ENCODE data around the gene FMN1. TPM values are rescaled to one million over a fixed set of nuclear protein-coding genes. Genes with fewer than 3 reads are reported as not detected.

Gene FMN1
- polyA plus RNA-seq, 1 experiment: 3.7 TPM

GRCh38 chr15:33157371-33158037, 37.0 kb downstream of the FMN1 start:
- no peak overlapping the region for H3K27ac ChIP-seq (ENCODE audit: low read depth, low read length)
- DNase-seq (ENCODE audit: low read depth, low spot score): no peak
- no peak overlapping the region for H3K4me3 ChIP-seq (ENCODE audit: low read depth, low read length)
- CTCF ChIA-PET: interaction anchor here (0.6 to 1.7 kb wide), 3 partner anchors 20 to 899 kb away, joined by 3 to 8 read pairs (median 3); no protein-coding TSS in a partner anchor
- no peaks in the 10 kb centered on the region; the same call in 1 of the 2 replicates for H3K9me3 ChIP-seq (ENCODE audit: control insufficient read depth, insufficient read depth, low read length)
- H3K27me3 ChIP-seq (ENCODE audit: control insufficient read depth, insufficient read depth, low read length): peaks cover 22% of the 10 kb centered on the region
- TF ChIP-seq, protein P1, sequence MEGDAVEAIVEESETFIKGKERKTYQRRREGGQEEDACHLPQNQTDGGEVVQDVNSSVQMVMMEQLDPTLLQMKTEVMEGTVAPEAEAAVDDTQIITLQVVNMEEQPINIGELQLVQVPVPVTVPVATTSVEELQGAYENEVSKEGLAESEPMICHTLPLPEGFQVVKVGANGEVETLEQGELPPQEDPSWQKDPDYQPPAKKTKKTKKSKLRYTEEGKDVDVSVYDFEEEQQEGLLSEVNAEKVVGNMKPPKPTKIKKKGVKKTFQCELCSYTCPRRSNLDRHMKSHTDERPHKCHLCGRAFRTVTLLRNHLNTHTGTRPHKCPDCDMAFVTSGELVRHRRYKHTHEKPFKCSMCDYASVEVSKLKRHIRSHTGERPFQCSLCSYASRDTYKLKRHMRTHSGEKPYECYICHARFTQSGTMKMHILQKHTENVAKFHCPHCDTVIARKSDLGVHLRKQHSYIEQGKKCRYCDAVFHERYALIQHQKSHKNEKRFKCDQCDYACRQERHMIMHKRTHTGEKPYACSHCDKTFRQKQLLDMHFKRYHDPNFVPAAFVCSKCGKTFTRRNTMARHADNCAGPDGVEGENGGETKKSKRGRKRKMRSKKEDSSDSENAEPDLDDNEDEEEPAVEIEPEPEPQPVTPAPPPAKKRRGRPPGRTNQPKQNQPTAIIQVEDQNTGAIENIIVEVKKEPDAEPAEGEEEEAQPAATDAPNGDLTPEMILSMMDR (IDR thresholded peaks at IDR 0.05; ENCODE audit: low read depth, low read length): no peak
- POLR2A ChIA-PET: no interaction called here

GRCh38 chr15:33155691-33156420, 38.7 kb downstream of the FMN1 start:
- no peak overlapping the region for H3K4me3 ChIP-seq (ENCODE audit: low read depth, low read length)
- DNase-seq (ENCODE audit: low read depth, low spot score): no peak
- TF ChIP-seq, protein P1 (IDR thresholded peaks at IDR 0.05; ENCODE audit: low read depth, low read length): no peak
- H3K27me3 ChIP-seq (ENCODE audit: control insufficient read depth, insufficient read depth, low read length): peaks cover 20% of the 10 kb centered on the region
- H3K27ac ChIP-seq (ENCODE audit: low read depth, low read length): no peak overlapping the region
- CTCF ChIA-PET: interaction anchor here (0.6 to 1.0 kb wide), 3 partner anchors 13 to 61 kb away, joined by 3 to 5 read pairs (median 4); no protein-coding TSS in a partner anchor
- no peaks in the 10 kb centered on the region; the same call in 1 of the 2 replicates for H3K9me3 ChIP-seq (ENCODE audit: control insufficient read depth, insufficient read depth, low read length)
- POLR2A ChIA-PET: no interaction called here

DNA sequence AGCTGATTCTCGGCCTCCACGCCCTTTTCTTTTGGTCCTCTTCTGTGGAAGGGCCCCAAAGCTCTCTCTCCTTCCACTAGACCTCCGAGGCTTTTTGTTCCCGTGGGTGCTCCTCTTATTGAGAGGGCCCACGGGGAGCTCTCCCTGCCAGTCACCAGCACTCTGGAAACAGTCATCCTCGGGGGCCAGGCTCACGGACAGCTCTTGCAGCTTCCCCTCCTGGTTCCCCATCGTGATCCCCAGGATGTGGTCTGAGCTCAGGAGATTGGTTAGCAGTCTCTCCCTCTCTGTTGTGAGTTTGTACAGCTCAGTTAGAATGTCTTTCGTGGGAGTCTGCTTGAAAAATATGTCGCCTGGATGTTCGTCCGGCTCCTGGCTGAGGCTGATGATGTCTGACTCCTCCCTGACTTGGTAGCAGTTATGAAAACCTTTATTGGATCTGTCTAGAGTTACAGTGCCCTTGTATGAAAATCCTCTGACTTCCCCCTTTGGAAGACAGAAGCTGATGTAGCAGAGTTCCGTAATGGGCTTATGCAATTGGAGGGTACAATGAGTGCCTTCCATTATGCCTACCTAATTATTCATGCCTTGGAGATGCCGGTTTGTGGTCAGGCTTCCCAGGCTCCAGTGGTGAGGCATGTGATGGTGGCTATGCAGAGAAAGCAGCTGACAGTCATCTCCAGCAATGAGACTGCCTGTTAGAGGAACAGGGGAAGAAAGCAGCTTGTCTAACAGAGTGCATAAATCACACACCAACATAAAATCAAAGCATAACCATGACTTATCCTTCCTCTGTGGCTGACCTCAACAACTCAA, 40.0 kb downstream of the FMN1 start:
- ChIA-PET POLR2A (no interaction called here), CTCF (interaction anchor here (1.0 kb wide), 2 partner anchors 23 to 62 kb away, joined by 3 to 4 read pairs; no protein-coding TSS in a partner anchor)
- Histone ChIP-seq H3K4me3 (ENCODE audit: low read depth, low read length) (no peak overlapping the region), H3K27me3 (ENCODE audit: control insufficient read depth, insufficient read depth, low read length) (peaks cover 15% of the 10 kb centered on the region), H3K9me3 (ENCODE audit: control insufficient read depth, insufficient read depth, low read length) (no peaks in the 10 kb centered on the region; the same call in 1 of the 2 replicates), H3K27ac (ENCODE audit: low read depth, low read length) (no peak overlapping the region)
- no peak for DNase-seq (ENCODE audit: low read depth, low spot score)
- TF ChIP-seq, protein P1 (IDR thresholded peaks at IDR 0.05; ENCODE audit: low read depth, low read length): no peak

DNA sequence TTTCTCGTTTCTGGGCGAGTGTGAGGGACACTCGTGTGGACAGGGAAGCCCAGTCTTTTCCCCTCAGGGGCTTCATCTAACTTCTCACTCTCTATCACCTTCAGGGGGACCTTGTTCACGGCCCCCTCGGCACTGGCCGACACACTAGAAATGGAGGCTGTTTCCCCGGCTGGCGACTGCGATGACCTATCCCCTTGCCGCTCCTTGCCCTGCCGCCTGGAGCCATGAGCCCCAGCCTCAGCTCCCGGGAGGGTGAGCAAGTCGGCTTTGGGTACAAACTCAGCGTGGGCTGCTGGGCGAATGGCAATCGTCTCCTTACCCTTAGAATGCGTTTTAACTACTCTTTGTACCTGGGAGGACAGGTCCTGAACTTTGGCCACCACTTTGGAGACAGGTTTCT, 41.0 kb downstream of the FMN1 start:
- ChIA-PET POLR2A (interaction anchor here (0.5 kb wide), 1 partner anchor 16 kb away, joined by 4 read pairs; no protein-coding TSS in a partner anchor), CTCF (no interaction called here)
- TF ChIP-seq, protein P1 (IDR thresholded peaks at IDR 0.05; ENCODE audit: low read depth, low read length): no peak

More for the DNA sequence above, 41.0 kb downstream of the FMN1 start:
- Histone ChIP-seq H3K27me3 (ENCODE audit: control insufficient read depth, insufficient read depth, low read length) (peaks cover 12% of the 10 kb centered on the region), H3K27ac (ENCODE audit: low read depth, low read length) (no peak overlapping the region), H3K9me3 (ENCODE audit: control insufficient read depth, insufficient read depth, low read length) (no peaks in the 10 kb centered on the region; the same call in 1 of the 2 replicates), H3K4me3 (ENCODE audit: low read depth, low read length) (no peak overlapping the region)
- no peak for DNase-seq (ENCODE audit: low read depth, low spot score)

All from AG04450 (cell line).